OCI-LY7 (cell line): ENCODE measurements around the gene CNN2. TPM values are rescaled to one million over a fixed set of nuclear protein-coding genes. Genes with fewer than 3 reads are reported as not detected.
A peak's percentile ranks its signal among the peaks of the same experiment; 100 is the strongest.

Experiments
- BruUV-seq: library from RNA; stranded (reverse); fragments of 400-500 nt; replicated peaks from 2 replicates; lab custom pipeline; 2021; lab: Mats Ljungman, UMichigan
- CTCF ChIA-PET: fragments of 300-600 bp; sonication (Branson Sonifier 250); formaldehyde crosslinking; loops from one replicate; lab custom pipeline; 2022; ENCODE audit warnings: antibody characterized with exemption; ENCODE audit not compliant: unreplicated experiment; lab: Charles Lee
- POLR2A ChIA-PET: fragments of 300-600 bp; sonication (Branson Sonifier 250); formaldehyde crosslinking; loops from one replicate; lab custom pipeline; 2022; ENCODE audit warnings: antibody characterized with exemption; lab: Charles Lee
- DNase-seq: peaks from one replicate; pipeline ENCODE4 v3.0.0-alpha.2; 2015; ENCODE audit warnings: low spot score
- H2AFZ ChIP-seq: fragments of 200-600 bp; sonication (generic), shearing (Covaris generic); 2 replicates; pipeline ENCODE4 v1.6.1; 2014; ENCODE audit warnings: mild to moderate bottlenecking, antibody characterized with exemption, low read length, moderate library complexity
- H3K27ac ChIP-seq: fragments of 200-600 bp; sonication (generic); 2 replicates; pipeline ENCODE4 v1.5.1; 2014; ENCODE audit warnings: mixed run types, low read depth, mild to moderate bottlenecking, moderate library complexity, low read length, inconsistent platforms; ENCODE audit not compliant: poor library complexity, severe bottlenecking
- H3K36me3 ChIP-seq: fragments of 200-600 bp; sonication (generic); 2 replicates; pipeline ENCODE4 v1.6.1; 2014; ENCODE audit warnings: mild to moderate bottlenecking, antibody characterized with exemption, low read length, moderate library complexity, mixed read lengths; ENCODE audit not compliant: insufficient read depth
- H3K4me1 ChIP-seq: fragments of 200-600 bp; sonication (generic); 2 replicates; pipeline ENCODE4 v1.5.1; 2014; ENCODE audit warnings: mild to moderate bottlenecking, low read length; ENCODE audit not compliant: insufficient read depth, poor library complexity, severe bottlenecking
- H3K4me2 ChIP-seq: fragments of 200-600 bp; sonication (generic); 2 replicates; pipeline ENCODE4 v1.6.1; 2014; ENCODE audit warnings: mild to moderate bottlenecking, low read length
- H3K4me3 ChIP-seq: fragments of 200-600 bp; sonication (generic); 2 replicates; pipeline ENCODE4 v1.5.1; 2014; ENCODE audit warnings: mild to moderate bottlenecking, low read depth, low read length; ENCODE audit not compliant: poor library complexity, severe bottlenecking
- H3K79me2 ChIP-seq: fragments of 200-600 bp; sonication (generic); 2 replicates; pipeline ENCODE4 v1.6.1; 2016; ENCODE audit warnings: low read depth, mild to moderate bottlenecking, low read length, moderate library complexity, mixed read lengths; ENCODE audit not compliant: insufficient read depth
- H3K9me2 ChIP-seq: fragments of 200-600 bp; sonication (generic); 2 replicates; pipeline ENCODE4 v1.6.1; 2016; ENCODE audit warnings: mild to moderate bottlenecking, low read length, mixed read lengths; ENCODE audit not compliant: insufficient read depth
- H3K9me3 ChIP-seq: fragments of 200-600 bp; sonication (generic); 2 replicates; pipeline ENCODE4 v1.6.1; 2014; ENCODE audit warnings: mild to moderate bottlenecking, mixed run types, low read length, mixed read lengths
- H4K20me1 ChIP-seq: fragments of 200-600 bp; sonication (generic); 2 replicates; pipeline ENCODE4 v1.6.1; 2014; ENCODE audit warnings: mild to moderate bottlenecking, antibody characterized with exemption, low read length, moderate library complexity, mixed read lengths; ENCODE audit not compliant: insufficient read depth
- CTCF ChIP-seq: fragments of 200-600 bp; sonication (generic); conservative IDR thresholded peaks from 2 replicates; pipeline ENCODE4 v1.5.1; 2014; ENCODE audit warnings: mild to moderate bottlenecking, antibody characterized with exemption, low read length, moderate library complexity, mixed read lengths
- EZH2phosphoT487 ChIP-seq: fragments of 200-600 bp; sonication (generic); IDR thresholded peaks from 2 replicates; pipeline ENCODE4 v1.6.1; 2018; ENCODE audit warnings: low read depth, borderline replicate concordance, mild to moderate bottlenecking, mixed run types, antibody characterized with exemption, low read length, moderate library complexity, mixed read lengths
- intact Hi-C: fragments of 100-400 bp; cut with micrococcal nuclease; formaldehyde crosslinking; loops from one replicate; pipeline ENCODE4 v1.10.0; 2022; ENCODE audit not compliant: unreplicated experiment
- total RNA-seq, 2 experiments: library from RNA; depleted of rRNA in 1 of 2; stranded (reverse); fragments of >200 nt in 1 of 2; shearing (Covaris generic) in 1 of 2; gene quantifications; 2 replicates each; pipeline ENCODE4 v1.2.3, GENCODE V29; 2014 to 2022

CNN2 gene
- total RNA-seq, 2 experiments from 2014 or later, result 73.7 to 127 TPM

- Histone ChIP-seq H3K27ac (no peak overlapping the region), H2AFZ (no peak overlapping the region), H3K79me2 (no peaks in the 10 kb centered on the region), H4K20me1 (no peaks in the 10 kb centered on the region), H3K4me3 (no peak overlapping the region), H3K36me3 (peaks cover 7% of the 10 kb centered on the region; the same call in 1 of the 2 replicates), H3K9me3 (no peaks in the 10 kb centered on the region), H3K4me2 (no peak overlapping the region), H3K9me2 (no peaks in the 10 kb centered on the region), H3K4me1 (peaks cover 55% of the 10 kb centered on the region)
- no peak for TF ChIP-seq EZH2phosphoT487
- TF ChIP-seq CTCF, result no peak
- DNase-seq, result no peak
- intact Hi-C loops, result no loop called here
- ChIA-PET POLR2A (no interaction called here), CTCF (no interaction called here)
- no TSS peak for BruUV-seq
Observed at GRCh38 chr19:1061987-1062386, 35.6 kb downstream of the CNN2 start.

GRCh38 chr19:1062387-1063029, 36.1 kb downstream of the CNN2 start:
- H3K9me3 ChIP-seq, result no peaks in the 10 kb centered on the region
- DNase-seq, result peak; percentile 71
- no peak overlapping the region for H2AFZ ChIP-seq
- H3K4me2 ChIP-seq, result no peak overlapping the region
- TF ChIP-seq EZH2phosphoT487 (no peak), CTCF (no peak)
- BruUV-seq, result no TSS peak
- POLR2A ChIA-PET, result no interaction called here
- no peaks in the 10 kb centered on the region for H4K20me1 ChIP-seq
- peaks cover 50% of the 10 kb centered on the region for H3K4me1 ChIP-seq
- CTCF ChIA-PET, result no interaction called here
- no peak overlapping the region for H3K4me3 ChIP-seq
- intact Hi-C loops, result no loop called here
- H3K27ac ChIP-seq, result no peak overlapping the region
- no peaks in the 10 kb centered on the region for H3K9me2 ChIP-seq
- peaks cover 7% of the 10 kb centered on the region; the same call in 1 of the 2 replicates for H3K36me3 ChIP-seq
- no peaks in the 10 kb centered on the region for H3K79me2 ChIP-seq

GRCh38 chr19:1063030-1063908, 36.9 kb downstream of the CNN2 start:
- intact Hi-C loops, result no loop called here
- Histone ChIP-seq H3K4me3 (no peak overlapping the region), H3K36me3 (peaks cover 9% of the 10 kb centered on the region; the same call in 1 of the 2 replicates), H4K20me1 (no peaks in the 10 kb centered on the region), H3K27ac (no peak overlapping the region), H2AFZ (no peak overlapping the region), H3K9me3 (no peaks in the 10 kb centered on the region), H3K4me1 (peaks cover 45% of the 10 kb centered on the region), H3K4me2 (no peak overlapping the region), H3K79me2 (peaks cover 6% of the 10 kb centered on the region), H3K9me2 (no peaks in the 10 kb centered on the region)
- BruUV-seq, result no TSS peak
- DNase-seq, result peak; percentile 90
- CTCF ChIA-PET, result no interaction called here
- POLR2A ChIA-PET, result no interaction called here
- no peak for TF ChIP-seq EZH2phosphoT487
- TF ChIP-seq CTCF, result no peak
